C4-2B (cell line): ENCODE results near the gene SLC25A24.

ENCODE experiments used
- CTCF ChIP-seq: fragments of 450-650 bp; conservative IDR thresholded peaks from 2 replicates; pipeline ENCODE4 v1.5.1; 2017; ENCODE audit warnings: mild to moderate bottlenecking
- ZFX ChIP-seq: fragments of 450-650 bp; IDR thresholded peaks from 2 replicates; pipeline ENCODE4 v1.6.1; 2017

GRCh38 chr1:108106775-108107174, 93.4 kb downstream of the SLC25A24 start:
- TF ChIP-seq CTCF (no peak), ZFX (no peak)
